HG02588 (cell line): Measurements from ENCODE around the gene TMEM161A.
"Not testable (repeated sequence)": the region's sequence is repeated elsewhere in the genome, so short reads cannot be mapped to it uniquely, and the experiment has no call there.

ENCODE experiments used
- ATAC-seq: cut with Tn5 transposase; IDR thresholded peaks from one replicate; pipeline ENCODE4 v1.9.1; 2021; ENCODE audit warnings: mild to moderate bottlenecking, moderate library complexity; ENCODE audit not compliant: unreplicated experiment

Gene TMEM161A

GRCh38 chr19:19123386-19123785, 14.9 kb downstream of the TMEM161A start:
- ATAC-seq: no peak

- no peak for ATAC-seq
Measured at GRCh38 chr19:19122902-19123301, 15.4 kb downstream of the TMEM161A start.

- no peak for ATAC-seq
Measured at GRCh38 chr19:19121371-19121770, 16.9 kb downstream of the TMEM161A start.

GRCh38 chr19:19120308-19121231, 17.7 kb downstream of the TMEM161A start:
- no peak for ATAC-seq

GRCh38 chr19:19119325-19120237, 18.7 kb downstream of the TMEM161A start:
- ATAC-seq: no peak

GRCh38 chr19:19115954-19116353, 22.3 kb downstream of the TMEM161A start:
- no peak for ATAC-seq

GRCh38 chr19:19113040-19113626, 25.1 kb downstream of the TMEM161A start:
- ATAC-seq: no peak

GRCh38 chr19:19111967-19112580, 26.2 kb downstream of the TMEM161A start:
- no peak for ATAC-seq

GRCh38 chr19:19111136-19111835, 27.0 kb downstream of the TMEM161A start:
- ATAC-seq: no peak

- ATAC-seq: no peak
Measured at GRCh38 chr19:19110410-19111135, 27.7 kb downstream of the TMEM161A start.

GRCh38 chr19:19109601-19110000, 28.7 kb downstream of the TMEM161A start:
- no peak for ATAC-seq

- ATAC-seq: no peak
Measured at GRCh38 chr19:19107654-19108053, 30.6 kb downstream of the TMEM161A start.

GRCh38 chr19:19106938-19107337, 31.3 kb downstream of the TMEM161A start:
- ATAC-seq: not testable (repeated sequence)

- no peak for ATAC-seq
Measured at GRCh38 chr19:19106056-19106551, 32.2 kb downstream of the TMEM161A start.

GRCh38 chr19:19105365-19106055, 32.8 kb downstream of the TMEM161A start:
- no peak for ATAC-seq

GRCh38 chr19:19103167-19103566, 35.1 kb downstream of the TMEM161A start:
- ATAC-seq: no peak

GRCh38 chr19:19102566-19102965, 35.7 kb downstream of the TMEM161A start:
- ATAC-seq: not testable (repeated sequence)

GRCh38 chr19:19101540-19101939, 36.7 kb downstream of the TMEM161A start:
- no peak for ATAC-seq
